ENCODE measurements around the gene CMTR1.

Gene CMTR1

GRCh38 chr6:37477656-37478435, 44.8 kb downstream of the CMTR1 start:
- no peak for DNase-seq

GRCh38 chr6:37478827-37479226, 45.8 kb downstream of the CMTR1 start:
- DNase-seq, result no peak

GRCh38 chr6:37479266-37479854, 46.3 kb downstream of the CMTR1 start:
- no peak for DNase-seq

DNA sequence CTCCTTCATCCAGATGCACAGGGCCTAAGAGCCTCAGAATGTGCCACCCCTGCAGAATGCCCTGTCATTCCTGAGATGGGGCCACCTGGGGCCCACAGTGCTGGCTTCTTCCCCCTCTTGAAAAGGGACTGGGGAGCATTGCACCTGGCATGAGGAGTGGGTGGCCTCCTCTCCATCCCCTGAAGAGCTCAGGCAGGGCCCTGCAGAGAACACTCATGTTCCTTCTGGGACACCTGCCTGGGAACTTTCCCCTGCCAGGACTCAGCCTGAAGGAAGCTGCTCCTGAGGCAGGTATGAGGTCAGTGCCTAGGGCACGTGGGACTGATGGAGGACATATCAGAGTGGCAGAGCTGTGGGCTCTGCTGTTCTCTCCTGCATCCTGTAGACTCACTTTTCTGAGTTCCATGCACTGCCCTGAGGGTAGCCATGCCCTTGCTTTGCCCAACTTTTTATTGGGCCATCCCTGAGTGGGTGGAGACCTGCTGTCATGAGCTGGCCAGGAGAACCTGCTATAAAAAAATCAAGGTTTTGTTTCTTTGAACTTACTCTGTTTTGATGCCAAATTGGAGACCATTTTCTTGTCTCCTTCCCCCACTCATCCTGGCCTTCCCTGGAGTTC, 47.2 kb downstream of the CMTR1 start:
- no peak for DNase-seq

- DNase-seq, result no peak
Observed at GRCh38 chr6:37480951-37481534, 48.0 kb downstream of the CMTR1 start.

GRCh38 chr6:37481711-37482605, 48.9 kb downstream of the CMTR1 start:
- no peak for DNase-seq

DNA sequence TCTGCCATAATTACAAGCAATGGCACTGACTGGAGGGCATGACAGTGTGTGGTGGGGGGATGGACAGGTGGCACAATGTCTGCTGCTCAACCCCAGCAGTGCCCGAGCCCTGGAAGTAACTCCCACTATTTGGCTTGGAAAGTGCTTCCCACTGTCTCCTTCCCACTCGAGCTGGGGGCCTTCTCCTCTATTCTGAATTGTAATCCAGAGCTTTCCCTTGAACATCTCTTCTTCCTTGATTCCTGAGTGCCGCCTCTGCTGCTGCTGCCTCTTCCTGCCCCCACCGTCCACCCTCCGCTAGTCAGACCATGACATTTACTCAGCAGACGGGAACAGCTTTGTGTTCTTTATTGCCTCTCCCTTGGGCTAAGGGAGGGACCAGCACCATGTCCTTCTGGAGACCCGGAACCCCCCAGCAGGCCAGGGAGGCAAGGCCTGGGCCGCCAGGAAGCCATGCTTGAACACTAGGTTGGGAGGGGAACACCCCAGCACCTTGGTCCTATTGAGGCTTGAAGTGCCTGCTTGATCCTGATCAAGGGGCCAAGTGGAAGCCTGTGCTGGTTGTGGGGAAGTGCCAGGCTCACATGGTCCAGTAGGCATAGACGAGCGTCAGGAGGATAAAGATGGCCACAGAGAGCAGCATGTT, 49.7 kb downstream of the CMTR1 start:
- DNase-seq, result no peak

DNA sequence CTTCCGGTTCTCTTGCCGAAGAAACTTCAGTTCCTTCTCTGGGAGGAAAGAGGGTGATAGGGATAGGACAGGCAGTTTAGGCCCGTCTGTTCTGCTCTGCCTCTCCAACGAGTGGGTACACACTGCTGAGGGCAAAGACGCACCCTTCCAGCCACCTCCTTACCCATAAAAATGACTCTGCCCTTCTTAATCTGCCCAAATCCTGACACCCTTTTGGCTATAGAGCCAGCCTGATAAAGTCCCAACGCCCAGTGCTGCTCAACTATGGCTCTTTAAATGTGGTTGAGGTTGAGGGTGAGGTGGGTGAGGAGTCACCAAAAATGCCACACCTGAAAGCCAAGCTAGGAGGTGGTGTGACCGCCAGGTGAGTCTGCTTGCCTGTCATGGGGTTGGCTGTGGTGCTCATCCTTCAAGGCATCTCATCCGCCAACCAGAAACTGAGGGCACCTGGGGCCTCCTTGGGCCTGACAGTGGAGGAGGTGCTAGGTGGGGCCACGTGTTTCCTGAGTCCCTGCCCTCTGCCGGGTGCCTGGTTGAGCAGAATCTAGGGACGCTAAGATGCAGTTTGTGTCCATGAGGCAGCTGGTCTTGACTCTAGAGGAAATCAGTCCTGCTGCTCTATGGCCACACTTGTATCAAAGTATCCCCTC, 50.4 kb downstream of the CMTR1 start:
- DNase-seq, result no peak

GRCh38 chr6:37483917-37484785, 51.1 kb downstream of the CMTR1 start:
- peak; percentile 42 for DNase-seq

DNA sequence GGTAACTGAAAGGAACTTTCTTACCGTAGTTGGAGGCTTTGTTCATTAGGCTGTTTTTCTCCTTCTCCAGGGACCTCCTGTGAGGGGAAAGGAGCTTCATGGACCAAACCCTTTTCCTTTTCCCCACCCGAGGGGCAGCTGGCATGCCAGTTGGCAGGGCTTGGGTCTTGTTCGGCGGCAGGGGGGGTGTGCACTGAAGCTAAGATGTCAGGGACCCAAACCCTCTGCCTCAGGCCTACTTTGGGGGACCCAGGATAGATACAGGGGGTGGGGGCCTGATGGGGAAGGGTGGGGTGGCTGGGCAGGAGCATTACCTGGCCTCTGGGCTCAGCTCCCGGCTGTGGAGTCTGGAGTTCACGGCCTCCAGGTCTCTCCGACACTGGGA, 51.8 kb downstream of the CMTR1 start:
- DNase-seq, result no peak

- DNase-seq, result no peak
Observed at GRCh38 chr6:37485291-37485702, 52.3 kb downstream of the CMTR1 start.

DNA sequence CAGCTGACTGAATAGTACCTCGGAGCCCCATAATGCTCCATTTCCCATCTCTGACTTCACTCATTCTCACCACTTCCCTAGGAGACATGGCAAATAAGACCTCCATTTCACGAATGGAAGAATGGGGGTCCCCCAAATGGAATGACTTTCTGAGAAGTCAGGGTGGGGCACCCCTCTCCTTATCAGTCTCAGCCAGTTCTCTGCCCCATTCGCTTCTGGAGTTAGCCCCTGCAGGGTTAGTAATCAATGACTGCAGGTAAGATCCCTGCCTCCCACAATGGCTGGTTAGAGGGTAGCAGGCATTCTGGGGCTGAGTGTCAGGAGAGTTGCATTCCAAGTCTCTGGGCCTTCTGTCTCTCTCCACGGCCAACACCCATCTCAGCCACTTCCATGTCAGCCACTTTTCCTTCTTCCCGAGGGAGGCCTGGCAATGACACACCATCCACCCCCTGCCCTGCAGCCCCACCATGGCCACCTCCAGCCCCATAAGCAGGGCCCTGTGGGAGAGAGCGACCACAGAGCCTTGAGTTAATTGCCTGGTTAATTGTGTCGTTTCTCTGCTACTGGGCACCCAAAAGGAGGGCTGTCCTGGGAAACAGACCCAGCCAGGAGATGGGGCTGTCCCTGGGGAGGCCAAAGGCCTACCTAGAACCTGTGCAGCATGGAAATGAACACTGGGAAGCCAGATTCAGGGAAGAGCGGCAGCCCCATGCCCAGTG, 53.3 kb downstream of the CMTR1 start:
- no peak for DNase-seq

DNA sequence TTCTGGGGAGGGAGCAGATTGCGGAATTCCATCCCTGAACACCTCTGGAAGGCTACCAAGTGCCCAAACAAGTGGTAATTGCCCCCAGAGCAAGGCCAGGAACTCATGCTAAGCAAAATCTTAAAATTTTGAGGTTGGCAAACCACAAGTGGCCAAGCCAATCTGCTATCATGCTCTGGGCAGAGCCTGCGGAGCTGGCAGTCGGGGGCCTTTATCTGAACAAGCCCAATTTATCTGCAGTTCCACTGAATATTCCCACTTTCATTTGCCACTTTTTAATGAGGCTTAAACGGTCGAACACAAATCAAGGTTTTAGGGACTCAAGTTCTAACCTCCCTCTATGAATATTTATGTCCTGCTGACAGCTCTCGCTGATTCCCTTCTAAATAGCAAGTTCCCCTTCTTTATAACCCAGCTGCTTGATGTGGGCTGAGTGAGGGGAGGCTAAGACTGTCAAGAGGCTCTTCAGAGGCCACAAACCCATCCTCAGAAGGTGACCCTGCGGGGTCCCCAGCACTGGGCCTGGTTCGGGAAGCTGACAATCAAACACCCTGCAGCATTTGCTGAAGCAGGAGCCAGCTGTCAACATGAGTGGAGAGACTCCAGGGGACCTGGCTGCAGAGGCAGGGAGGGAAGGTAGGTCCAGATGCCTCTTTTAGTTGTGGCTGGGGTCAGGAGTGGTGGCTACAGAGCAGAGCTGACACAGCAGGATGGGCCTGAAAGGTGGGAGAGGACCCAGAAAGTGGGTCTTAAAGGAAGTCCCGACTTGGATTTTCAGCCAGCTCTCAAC, 54.8 kb downstream of the CMTR1 start:
- DNase-seq, result no peak

GRCh38 chr6:37488476-37488875, 55.5 kb downstream of the CMTR1 start:
- no peak for DNase-seq

DNA sequence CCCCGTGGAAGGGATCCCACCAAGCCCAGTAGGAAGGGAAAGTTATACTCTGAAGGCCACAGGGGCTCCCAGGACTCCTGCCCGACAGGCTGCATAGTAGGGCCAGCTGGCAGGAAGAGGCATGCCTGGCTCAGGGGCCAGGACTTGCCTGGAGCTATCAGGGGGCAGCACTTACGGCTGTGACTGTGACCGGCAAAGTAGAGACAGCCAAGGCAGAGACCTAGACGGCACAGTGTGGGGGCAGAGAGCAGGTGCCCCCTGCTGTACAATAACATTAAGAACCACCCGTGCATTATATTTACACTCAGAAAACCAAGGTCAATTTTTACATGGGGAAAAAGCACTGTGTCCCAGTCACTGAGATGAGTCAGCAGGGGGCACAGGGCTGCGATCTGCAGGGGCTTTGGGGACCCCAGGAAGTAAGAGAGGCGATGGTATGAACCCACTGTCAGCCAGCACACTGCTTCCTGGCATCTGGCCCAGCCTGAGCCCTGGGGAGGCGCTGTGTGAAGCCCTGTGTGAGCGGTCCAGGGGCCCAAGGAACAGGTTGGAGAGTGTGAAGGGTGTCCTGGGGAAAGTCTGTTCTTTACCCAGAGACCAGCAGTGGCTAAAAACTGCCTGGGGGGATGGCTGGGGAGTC, 56.8 kb downstream of the CMTR1 start:
- DNase-seq, result no peak

- no peak for DNase-seq
Observed at GRCh38 chr6:37490536-37491170, 57.6 kb downstream of the CMTR1 start.

GRCh38 chr6:37491171-37491829, 58.3 kb downstream of the CMTR1 start:
- DNase-seq, result no peak
